Activated naive CD8-positive, alpha-beta T cell treated with anti-CD3 and anti-CD28 coated beads, Interleukin-2, amount 50 U/mL, for 16 hours (primary cell): ENCODE data around the gene MBLAC2.
A peak's percentile ranks its signal among the peaks of the same experiment; 100 is the strongest.

Experiments
- DNase-seq: peaks from one replicate; pipeline ENCODE4 v3.0.0-alpha.2; 2020; ENCODE audit warnings: low read depth, low spot score

The MBLAC2 gene

DNA sequence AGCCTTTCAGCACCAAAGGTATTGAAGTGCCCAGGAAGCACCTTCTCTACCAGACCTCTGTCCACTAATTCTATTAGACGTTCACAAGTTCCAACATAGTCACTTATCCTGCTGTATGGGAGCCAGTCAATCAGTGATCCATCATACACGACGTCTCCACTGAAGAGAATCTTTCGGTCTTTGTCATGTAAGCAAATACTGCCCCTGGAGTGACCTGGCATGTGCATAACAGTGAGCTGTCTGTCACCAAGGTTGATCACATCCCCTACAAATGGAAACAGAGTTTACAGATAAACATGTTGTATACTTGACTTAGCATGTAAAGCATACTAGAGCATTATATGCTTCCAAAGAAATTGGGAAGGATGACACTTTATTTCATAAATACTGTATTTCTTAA lies 13.3 kb downstream of the MBLAC2 start:
- no peak for DNase-seq

DNA sequence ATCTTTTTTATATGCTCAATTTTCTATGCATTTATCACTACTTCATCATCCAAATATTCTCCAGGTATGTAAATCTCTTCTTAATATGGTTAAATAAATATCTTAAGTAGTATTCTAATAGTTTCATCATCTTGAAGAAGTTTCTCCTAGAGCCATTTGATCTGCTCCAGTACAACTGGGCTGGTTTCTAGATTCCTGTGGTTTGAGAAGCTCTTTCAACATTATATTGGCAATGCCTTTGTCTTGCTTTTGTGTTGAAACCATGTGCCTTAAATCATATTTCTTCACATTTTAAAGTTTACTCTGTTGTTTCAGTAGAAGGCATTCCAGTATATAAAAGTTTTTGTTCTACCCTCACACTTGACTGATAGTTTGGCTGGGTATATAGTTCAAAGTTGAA lies 27.6 kb downstream of the MBLAC2 start:
- DNase-seq, result no peak

DNA sequence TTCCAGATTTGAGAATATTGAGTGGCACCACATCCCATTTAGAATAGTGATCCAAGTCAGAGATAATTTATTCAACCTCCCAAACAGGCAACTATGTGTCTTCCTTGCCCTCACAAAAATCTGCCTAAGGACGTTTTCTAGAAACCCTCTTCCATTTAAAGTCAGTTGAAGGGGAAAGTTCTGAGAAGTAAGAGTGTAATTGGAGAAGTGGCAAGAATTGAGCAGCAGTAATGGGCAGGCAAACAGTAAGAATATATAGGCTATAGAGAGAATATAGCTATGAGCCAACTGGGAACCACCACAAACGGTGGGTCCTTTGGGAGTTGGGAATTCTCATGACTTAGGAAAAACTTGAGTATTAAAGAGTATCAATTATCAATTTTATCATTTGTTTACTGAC lies 33.9 kb downstream of the MBLAC2 start:
- DNase-seq, result no peak

DNA sequence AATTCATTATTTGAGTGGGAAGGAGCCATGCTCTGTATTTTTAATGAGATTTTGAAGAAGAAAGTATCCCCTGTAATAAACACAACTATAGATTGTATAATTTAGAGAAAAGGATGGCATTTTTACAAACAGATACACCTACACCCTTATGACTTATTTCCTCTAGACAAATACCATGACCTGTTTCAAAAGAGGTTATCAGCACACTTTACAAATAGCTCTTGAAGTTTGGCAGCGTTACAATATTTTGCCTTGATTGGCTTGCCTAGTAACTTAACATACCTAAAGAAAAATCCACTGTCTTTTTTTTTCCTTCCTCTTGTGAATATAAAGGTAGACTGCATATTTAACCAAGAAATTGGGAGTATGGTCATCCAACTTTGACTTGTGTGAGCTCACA lies 36.5 kb downstream of the MBLAC2 start:
- no peak for DNase-seq

DNA sequence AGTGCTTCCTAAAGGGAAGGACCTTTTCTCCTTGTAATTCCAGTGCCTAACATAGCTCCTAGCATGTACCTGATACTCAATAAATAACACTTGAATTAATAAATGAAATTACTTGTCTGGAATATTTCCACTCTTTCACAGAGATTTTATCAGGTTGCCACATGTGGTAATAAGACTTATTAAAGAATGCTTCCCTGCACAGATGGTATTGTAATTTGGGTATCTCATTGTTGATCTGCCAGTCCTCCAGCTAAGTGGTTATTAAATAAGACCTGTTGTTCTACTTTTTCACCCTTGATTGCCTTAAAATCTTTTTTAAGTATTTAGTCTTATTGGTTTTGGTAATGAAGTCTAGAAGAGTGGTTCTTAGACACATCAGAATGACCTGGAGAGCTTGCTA lies 36.9 kb downstream of the MBLAC2 start:
- DNase-seq, result no peak

DNA sequence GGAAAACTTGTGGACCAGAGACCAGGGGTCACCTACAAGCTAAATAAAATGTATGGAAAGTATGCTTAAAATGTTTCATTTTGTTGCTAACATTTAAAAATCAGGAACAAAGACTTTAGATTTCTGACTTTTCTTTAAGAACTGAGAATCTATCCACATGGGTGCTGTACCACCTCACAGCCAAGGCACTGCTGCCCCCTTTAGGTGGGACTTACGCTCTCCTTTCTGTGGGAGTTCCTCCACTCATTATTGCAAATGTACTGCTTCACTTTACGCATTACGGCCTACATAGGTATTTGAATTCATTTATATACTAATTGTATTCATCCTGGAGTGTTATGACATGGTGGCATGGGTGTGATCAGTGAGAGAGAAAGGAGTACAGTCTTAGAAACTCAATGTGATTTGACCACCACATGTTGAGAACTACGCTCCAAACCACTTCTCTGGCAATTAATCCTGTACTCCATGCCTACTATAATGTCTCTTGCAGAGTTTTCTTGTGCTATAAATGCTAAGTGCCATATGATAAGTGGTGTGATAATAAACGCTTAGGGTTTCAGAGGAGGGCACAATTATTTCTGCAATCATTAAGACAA lies 40.4 kb downstream of the MBLAC2 start:
- peak; percentile 9 for DNase-seq

DNA sequence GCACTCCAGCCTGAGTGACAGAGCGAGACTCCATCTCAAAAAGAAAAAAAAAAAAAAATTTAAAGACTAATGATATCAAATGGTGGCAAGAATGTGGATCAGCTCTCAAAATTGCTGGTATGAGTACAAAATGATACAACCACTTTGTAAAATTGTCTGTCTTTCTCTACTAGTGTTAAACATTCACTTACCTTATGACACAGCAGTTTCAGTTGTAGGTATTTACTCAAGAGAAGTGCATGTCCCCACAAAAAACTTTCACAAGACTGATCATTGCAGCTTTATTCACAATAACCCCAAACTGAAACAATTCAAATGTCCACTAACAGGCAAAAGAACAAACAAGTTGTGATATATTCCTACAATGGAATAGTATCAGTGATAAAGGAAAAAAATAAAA lies 50.3 kb downstream of the MBLAC2 start:
- no peak for DNase-seq

DNA sequence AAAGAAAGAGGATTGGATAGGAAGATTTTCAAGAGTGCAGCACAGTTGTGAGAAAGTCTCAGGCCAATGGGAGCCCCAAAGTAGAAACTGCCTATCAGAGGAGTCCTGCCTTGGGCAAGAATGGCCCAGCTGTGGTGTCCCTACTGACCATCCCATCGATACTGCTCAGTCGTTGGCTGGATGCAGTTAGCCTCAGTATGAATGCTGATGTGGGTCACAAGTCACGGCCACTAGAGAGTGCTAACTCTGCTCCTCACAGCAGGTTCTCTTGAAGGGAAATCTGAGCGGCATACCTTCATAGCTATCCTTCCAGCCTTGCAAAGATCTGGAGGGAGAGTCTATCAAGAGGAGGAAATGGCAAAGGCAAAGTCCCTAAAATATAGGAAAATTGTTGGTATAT lies 53.4 kb downstream of the MBLAC2 start:
- no peak for DNase-seq

DNA sequence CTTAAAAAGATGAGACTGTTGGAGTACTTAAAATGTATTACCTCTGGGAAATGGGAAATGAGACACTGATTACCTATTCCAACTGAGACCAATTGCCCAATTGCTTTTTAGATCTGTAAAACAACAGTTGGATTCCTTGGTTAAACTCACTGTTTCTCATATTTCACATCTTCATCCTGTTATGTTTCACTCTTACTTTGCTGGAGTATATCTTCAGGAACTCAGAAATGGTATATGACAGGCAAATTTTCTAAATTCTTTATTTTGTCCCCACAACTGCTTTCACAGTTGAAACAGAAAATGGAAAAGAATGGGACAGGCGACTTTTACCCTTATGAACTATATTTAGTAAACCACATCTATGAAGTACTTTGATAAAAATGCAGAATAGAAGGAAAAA lies 56.4 kb downstream of the MBLAC2 start:
- DNase-seq, result no peak

DNA sequence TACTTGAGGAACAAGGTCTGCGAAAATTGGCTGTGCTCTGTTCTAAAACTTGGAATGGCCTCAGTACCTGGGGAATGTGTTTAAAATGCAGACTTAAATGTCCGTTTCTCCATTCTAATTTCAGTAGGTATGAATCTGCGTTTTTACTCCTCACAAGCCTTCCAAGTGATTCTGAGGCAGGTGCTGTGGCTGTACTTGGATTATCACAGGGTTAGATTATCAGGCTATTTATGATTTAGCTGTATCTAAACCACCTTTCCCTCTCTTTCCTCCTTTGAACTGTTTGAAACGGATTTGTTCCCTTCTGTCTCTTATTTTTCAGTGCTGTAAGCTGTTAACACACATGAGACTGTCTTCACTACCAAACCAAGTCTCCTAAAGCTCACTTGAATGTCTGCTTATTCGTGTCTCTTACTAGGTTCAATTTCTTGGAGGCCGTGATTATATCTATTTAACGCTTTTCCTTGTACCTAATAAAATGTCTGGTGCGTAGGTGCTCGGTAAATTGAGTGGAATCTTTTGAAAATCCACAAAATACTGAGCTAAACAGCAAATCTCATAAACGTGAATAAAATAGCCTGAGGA lies 64.3 kb downstream of the MBLAC2 start:
- no peak for DNase-seq

DNA sequence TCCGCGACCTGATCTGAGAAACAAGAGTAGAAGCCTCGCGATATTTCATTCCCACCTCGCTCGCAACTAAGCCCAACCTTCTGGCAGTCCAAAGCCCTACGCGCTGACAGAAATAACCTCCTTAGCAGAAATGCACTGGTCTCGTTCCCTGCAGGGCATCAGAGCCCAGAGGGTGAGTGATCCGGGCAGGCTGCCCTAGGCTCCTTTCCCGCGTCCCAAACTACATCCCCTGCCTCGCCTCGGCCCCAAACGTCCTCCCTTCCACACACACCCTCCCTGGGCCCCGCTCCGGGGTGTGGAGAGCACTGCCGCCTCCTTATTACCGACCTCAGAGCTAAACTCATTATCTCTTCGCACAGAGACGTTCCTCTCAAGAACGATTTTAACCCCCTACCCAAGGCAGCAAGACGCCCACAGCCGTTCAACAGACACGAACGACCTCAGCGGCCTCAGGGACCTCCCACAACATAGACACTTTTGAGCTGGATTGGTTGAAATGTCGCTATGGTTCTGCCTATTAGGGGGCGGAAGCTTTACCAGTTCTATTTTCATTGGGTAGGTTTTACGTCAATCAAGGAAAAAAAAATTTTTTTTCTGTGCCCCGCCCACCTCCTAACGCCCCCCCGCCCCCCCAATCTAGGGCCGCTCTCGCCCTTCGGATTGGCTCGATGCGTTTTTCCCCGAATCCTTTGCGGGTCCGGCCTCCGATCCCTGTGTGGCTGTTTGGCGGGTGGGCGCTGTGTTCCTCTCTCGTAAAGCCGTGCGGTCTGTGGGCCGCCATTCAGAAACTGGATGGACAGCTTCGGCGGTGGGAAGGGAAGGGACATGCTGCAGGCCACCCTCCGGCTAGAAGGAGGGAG lies 65.0 kb downstream of the MBLAC2 start, which contains the start of gene CETN3:
Gene CETN3 (minus strand): TSS at position 439 of the 860 bp plus-strand sequence. CDS start 95 bp downstream, at position 344.
- peak; percentile 78 for DNase-seq

DNA sequence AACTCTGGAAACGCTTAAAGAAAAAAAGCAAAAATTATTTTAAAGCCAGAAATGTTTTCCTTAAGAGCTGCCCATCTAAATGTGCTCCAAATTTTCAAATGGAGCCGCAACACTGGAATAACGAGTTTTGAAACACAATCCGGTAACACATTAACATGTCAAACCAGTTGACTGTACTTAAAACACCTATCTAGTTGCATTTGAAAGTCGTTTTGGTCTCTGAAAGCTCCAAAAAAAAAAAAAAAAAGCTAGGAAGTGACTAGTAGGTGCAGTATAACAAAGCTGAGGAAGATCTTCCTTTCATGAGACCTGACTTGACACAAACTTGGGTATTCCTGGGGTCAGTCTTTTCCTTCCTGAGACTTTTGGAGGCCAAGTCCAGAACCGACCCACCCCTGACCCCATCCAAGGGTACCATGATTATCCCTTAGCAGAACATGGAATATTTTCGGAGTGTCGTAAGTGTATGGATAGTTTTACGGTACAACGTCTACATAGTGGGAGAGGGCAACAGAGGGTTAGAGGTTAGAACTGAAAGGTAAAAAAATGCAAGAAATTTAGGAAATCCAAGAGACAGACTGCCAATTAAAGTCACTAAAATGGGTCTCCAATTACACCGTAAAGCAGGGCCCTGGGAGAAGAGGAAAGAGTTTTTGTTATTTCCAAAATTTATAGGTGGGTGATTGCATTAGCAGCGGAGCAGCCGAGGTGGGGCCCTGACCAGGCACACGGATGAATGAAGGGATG lies 65.8 kb downstream of the MBLAC2 start:
- no peak for DNase-seq
